Activated naive CD8-positive, alpha-beta T cell treated with anti-CD3 and anti-CD28 coated beads, Interleukin-2, amount 10 ng/mL, durations not matched to agents 7 days and 5 days (primary cell): ENCODE measurements around the gene CYP2A7. TPM values are rescaled to one million over a fixed set of nuclear protein-coding genes. Genes with fewer than 3 reads are reported as not detected.
A peak's percentile ranks its signal among the peaks of the same experiment; 100 is the strongest.
"Not testable (repeated sequence)": the region's sequence is repeated elsewhere in the genome, so short reads cannot be mapped to it uniquely, and the experiment has no call there.

ENCODE experiments used
- ATAC-seq: fragments of 150-1000 bp; cut with Tn5 transposase; one replicate; pipeline ENCODE4 v1.10.0; 2021; ENCODE audit warnings: low read depth, moderate library complexity
- POLR2A ChIA-PET: fragments of 350-600 bp; sonication (Branson Sonifier 250); formaldehyde crosslinking; loops from one replicate; lab custom pipeline; 2021; ENCODE audit warnings: antibody characterized with exemption; lab: Charles Lee
- DNase-seq: peaks from one replicate; pipeline ENCODE4 v3.0.0; 2021
- H3K27ac Mint-ChIP-seq: one replicate; pipeline ENCODE4 v1.8.0; 2022; ENCODE audit warnings: mild to moderate bottlenecking, mixed read lengths
- H3K27me3 Mint-ChIP-seq: one replicate; pipeline ENCODE4 v1.8.0; 2022; ENCODE audit warnings: mild to moderate bottlenecking, moderate library complexity, mixed read lengths
- H3K36me3 Mint-ChIP-seq: one replicate; pipeline ENCODE4 v1.8.0; 2021; ENCODE audit warnings: mild to moderate bottlenecking, mixed read lengths
- H3K4me1 Mint-ChIP-seq: one replicate; pipeline ENCODE4 v1.8.0; 2021; ENCODE audit warnings: mixed read lengths
- H3K4me3 Mint-ChIP-seq: one replicate; pipeline ENCODE4 v1.8.0; 2022; ENCODE audit warnings: mild to moderate bottlenecking, moderate library complexity, mixed read lengths
- H3K9me3 Mint-ChIP-seq: one replicate; pipeline ENCODE4 v1.8.0; 2021; ENCODE audit warnings: mixed read lengths
- total RNA-seq, 2 experiments: library from RNA; stranded (reverse); gene quantifications; one replicate each; pipeline ENCODE4 v1.2.3, GENCODE V29; 2021

Gene CYP2A7
- total RNA-seq, 2 experiments from 2014 or later = not detected

DNA sequence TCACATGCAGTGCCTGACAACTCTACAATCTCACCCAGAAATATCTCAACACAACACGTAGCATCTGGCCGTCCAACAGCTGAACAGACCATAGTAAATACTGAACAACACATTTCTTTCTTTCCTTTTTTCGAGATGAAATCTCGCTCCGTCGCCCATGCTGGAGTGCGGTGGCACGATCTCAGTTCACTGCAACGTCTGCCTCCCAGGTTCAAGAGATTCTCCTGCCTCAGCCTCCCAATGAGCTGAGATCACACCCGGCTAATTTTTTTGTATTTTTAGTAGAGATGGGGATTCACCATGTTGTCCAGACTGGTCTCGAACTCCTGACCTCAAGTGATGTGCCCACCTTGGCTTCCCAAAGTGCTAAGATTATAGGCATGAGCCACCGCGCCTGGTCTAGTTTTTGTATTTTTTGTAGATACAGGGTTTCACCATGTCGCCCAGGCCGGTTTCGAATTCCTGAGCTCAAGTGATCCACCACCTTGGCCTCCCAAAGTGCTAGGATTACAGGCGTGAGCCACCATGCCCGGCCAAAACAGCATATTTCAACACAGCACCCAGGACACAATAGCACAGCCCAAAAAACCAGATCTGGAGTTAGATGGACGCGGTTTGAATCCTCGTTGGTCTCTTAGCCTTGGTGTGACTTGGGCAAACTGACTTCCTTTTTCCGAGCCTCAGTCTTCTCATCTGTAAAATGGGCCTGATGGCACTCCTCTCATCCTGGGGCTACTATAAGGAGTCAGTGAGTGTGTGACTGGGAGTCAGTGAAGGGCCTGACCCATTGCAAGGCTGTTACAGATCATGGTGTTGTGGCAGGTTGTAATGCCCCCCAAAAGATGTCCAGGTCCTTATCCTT, 54.4 kb downstream of the CYP2A7 start:
- Mint-ChIP-seq H3K4me3 (no peak overlapping the region), H3K27me3 (no peaks in the 10 kb centered on the region), H3K4me1 (peaks cover 19% of the 10 kb centered on the region), H3K27ac (peak overlapping the region; percentile 75), H3K36me3 (peaks cover 15% of the 10 kb centered on the region), H3K9me3 (peaks cover 2% of the 10 kb centered on the region)
- POLR2A ChIA-PET = no interaction called here
- DNase-seq (no peak), ATAC-seq (no peak)

DNA sequence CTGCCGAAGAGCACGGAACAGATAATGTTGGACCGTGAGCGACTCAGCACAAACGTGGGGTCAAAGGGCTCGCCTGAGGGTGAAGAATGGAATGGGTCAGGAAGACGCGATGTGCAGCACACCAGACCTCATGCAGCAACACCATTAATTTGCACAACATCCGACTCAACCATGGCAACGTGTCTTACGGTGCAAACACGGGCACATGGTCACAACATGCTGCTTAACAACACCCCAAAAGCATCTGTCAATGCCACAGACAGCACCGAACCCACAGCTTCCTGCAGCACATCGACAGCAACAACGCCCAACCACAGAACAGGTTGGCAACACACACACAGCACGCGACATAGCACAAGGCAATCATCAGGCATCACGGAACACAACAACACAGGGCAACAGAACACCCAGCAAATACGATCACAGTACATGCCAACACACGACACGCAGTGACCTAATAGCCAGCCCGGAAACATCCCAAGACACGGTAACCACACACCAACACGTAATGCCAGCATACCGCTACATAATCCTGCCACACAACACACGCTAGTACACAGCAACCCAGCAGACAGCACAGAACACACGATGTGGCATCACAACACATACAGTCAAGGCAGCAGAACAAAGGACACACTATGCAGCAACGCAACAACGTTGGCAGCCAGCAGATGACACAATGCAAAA, 55.2 kb downstream of the CYP2A7 start:
- DNase-seq, H3K27me3 Mint-ChIP-seq, H3K9me3 Mint-ChIP-seq, POLR2A ChIA-PET: not testable (repeated sequence)
- ATAC-seq = peak; percentile 78
- Mint-ChIP-seq H3K4me1 (peaks cover 17% of the 10 kb centered on the region), H3K27ac (peak overlapping the region; percentile 75), H3K4me3 (peak overlapping the region; percentile 18), H3K36me3 (peaks cover 15% of the 10 kb centered on the region)

DNA sequence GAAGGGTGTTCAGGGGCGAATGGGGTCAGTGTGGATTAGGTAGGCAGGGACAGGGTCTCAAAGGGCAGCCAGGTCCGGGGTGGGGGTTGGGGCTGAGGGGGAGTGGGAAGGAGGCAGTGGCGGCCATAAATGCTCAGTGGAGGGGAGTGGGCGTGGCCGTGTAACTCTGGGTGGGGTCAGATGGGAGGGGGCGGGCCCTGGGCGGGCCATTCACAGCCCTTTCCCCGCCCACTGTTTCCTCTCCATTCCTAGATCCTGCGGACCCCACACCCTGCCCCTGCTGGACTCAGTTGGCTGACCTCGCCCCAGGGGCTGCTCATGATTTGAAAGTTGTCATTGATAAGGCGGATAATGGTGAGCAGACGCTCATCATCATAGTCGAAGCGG, 55.7 kb downstream of the CYP2A7 start:
- ATAC-seq, H3K27me3 Mint-ChIP-seq, POLR2A ChIA-PET, DNase-seq, H3K9me3 Mint-ChIP-seq: not testable (repeated sequence)
- peak overlapping the region; percentile 18 for H3K4me3 Mint-ChIP-seq
- H3K4me1 Mint-ChIP-seq = peaks cover 17% of the 10 kb centered on the region
- H3K27ac Mint-ChIP-seq = peak overlapping the region; percentile 75
- peaks cover 15% of the 10 kb centered on the region for H3K36me3 Mint-ChIP-seq

DNA sequence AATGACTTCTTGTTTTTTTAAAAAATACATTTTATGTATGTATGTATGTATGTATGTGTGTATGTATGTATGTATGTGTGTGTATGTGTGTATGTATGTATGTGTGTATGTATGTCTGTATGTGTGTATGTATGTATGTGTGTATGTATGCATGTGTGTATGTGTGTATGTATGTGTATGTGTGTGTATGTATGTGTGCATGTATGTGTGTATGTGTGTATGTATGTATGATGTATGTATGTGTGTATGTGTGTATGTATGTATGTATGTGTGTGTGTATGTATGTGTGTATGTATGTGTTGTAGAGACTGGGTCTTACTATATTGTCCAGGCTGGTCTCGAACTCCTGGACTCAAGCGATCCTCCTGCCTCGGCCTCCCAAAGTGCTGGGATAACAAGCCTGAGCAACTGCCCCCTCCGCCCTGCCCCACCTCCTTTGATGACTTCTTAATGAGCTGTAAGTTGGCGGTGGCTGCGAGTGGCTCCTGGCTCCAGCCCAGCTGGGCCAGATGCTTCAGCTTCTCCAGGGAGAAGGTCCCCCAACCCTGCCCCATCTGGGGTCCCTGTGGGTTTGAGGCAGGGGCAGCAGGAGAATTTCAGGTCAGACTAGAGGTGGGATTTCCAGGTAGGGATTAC, 56.5 kb downstream of the CYP2A7 start:
- not testable (repeated sequence) for ATAC-seq

More for the DNA sequence above, 56.5 kb downstream of the CYP2A7 start:
- H3K9me3 Mint-ChIP-seq, POLR2A ChIA-PET, DNase-seq, H3K4me3 Mint-ChIP-seq, H3K27ac Mint-ChIP-seq, H3K27me3 Mint-ChIP-seq: not testable (repeated sequence)
- peaks cover 17% of the 10 kb centered on the region for H3K4me1 Mint-ChIP-seq
- H3K36me3 Mint-ChIP-seq = peaks cover 15% of the 10 kb centered on the region

Other genes starting within 250 kb of the CYP2A7 start
- 10 to 100 TPM in 1 of 2 experiments, 1 to 10 TPM in 1; 9.9 to 11.7 TPM for gene NUMBL, start 191.6 kb downstream of the CYP2A7 start, total RNA-seq
- 10 to 100 TPM; 35.8 to 36.8 TPM for gene COQ8B, start 165.3 kb downstream of the CYP2A7 start, total RNA-seq
- 1 to 10 TPM; 7.1 TPM for gene ITPKC, start 165.1 kb downstream of the CYP2A7 start, total RNA-seq
- gene ACTMAP, start 131.8 kb downstream of the CYP2A7 start, total RNA-seq = 10 to 100 TPM; 13.5 to 15.6 TPM
- gene SNRPA, start 131.0 kb downstream of the CYP2A7 start, total RNA-seq = 100 to 1,000 TPM; 145 to 157 TPM
- gene MIA, start 106.7 kb downstream of the CYP2A7 start, total RNA-seq = 1 to 10 TPM; 3.0 TPM
- gene RAB4B, start 104.0 kb downstream of the CYP2A7 start, total RNA-seq = 10 to 100 TPM; 53.1 to 57.7 TPM
- 100 to 1,000 TPM; 158 to 159 TPM for gene EGLN2, start 83.0 kb downstream of the CYP2A7 start, total RNA-seq
- gene CYP2A6, start 31.8 kb downstream of the CYP2A7 start, total RNA-seq = under 1 TPM; 0.28 to 0.55 TPM
- not detected for gene CYP2B6, start 109.1 kb upstream of the CYP2A7 start, total RNA-seq
- not detected for gene CYP2A13, start 206.2 kb upstream of the CYP2A7 start, total RNA-seq
- not detected for gene CYP2F1, start 232.2 kb upstream of the CYP2A7 start, total RNA-seq